Measurements from ENCODE around the gene TIMP3.

GRCh38 chr22:32777987-32778386, 23.5 kb upstream of the TIMP3 start:
- TF ChIP-seq CTCF (IDR thresholded peaks at IDR 0.05) (no peak), EP300 (IDR thresholded peaks at IDR 0.05) (no peak)
